Lung (tissue), 12 donors: ENCODE measurements around the gene IQGAP3. TPM values are rescaled to one million over a fixed set of nuclear protein-coding genes. Genes with fewer than 3 reads are reported as not detected.

Source experiments
- ATAC-seq: fragments of 200-7000 bp; cut with Tn5 transposase; one replicate; pipeline ENCODE4 v1.9.1; 2020; ENCODE audit warnings: moderate number of reproducible peaks; ENCODE audit not compliant: insufficient read depth, low FRiP score
- DNase-seq, 3 donors: peaks; one replicate each; pipeline ENCODE4 v3.0.0-alpha.2; 2013 to 2017
- H3K27ac ChIP-seq, 2 donors: one replicate each; pipeline ENCODE4 v1.5.1; 2013; ENCODE audit warnings: mild to moderate bottlenecking in 2 of 2, moderate library complexity in 2 of 2, control low read depth in 1 of 2, inconsistent platforms in 1 of 2, low read depth in 1 of 2, low read length in 1 of 2
- H3K27me3 ChIP-seq, 3 donors: one replicate each; pipeline ENCODE4 v1.5.1; 2013; ENCODE audit warnings: low read length in 2 of 3; ENCODE audit not compliant: control insufficient read depth in 3 of 3, insufficient read depth in 3 of 3
- H3K36me3 ChIP-seq, 4 donors: one replicate each; pipeline ENCODE4 v1.5.1; 2013; ENCODE audit warnings: low read length in 4 of 4, mild to moderate bottlenecking in 1 of 4, moderate library complexity in 1 of 4; ENCODE audit not compliant: control insufficient read depth in 4 of 4, insufficient read depth in 4 of 4
- H3K4me1 ChIP-seq, 5 donors: one replicate each; pipeline ENCODE4 v1.5.1; 2013; ENCODE audit warnings: low read length in 5 of 5, mild to moderate bottlenecking in 2 of 5, moderate library complexity in 1 of 5; ENCODE audit not compliant: control insufficient read depth in 5 of 5, insufficient read depth in 5 of 5
- H3K4me3 ChIP-seq: one replicate; pipeline ENCODE4 v1.5.1; 2013; ENCODE audit warnings: mild to moderate bottlenecking, control low read depth, moderate library complexity
- H3K9ac ChIP-seq, 2 donors: one replicate each; pipeline ENCODE4 v1.5.1; 2013; ENCODE audit warnings: low read length in 2 of 2, control low read depth in 1 of 2; ENCODE audit not compliant: insufficient read depth in 1 of 2
- H3K9me3 ChIP-seq, 4 donors: one replicate each; pipeline ENCODE4 v1.5.1; 2013; ENCODE audit warnings: low read length in 3 of 4, mild to moderate bottlenecking in 1 of 4, moderate library complexity in 1 of 4; ENCODE audit not compliant: control insufficient read depth in 4 of 4, insufficient read depth in 3 of 4
- CTCF ChIP-seq: IDR thresholded peaks from 2 replicates; pipeline ENCODE4 v1.5.1; 2012; ENCODE audit warnings: mild to moderate bottlenecking; ENCODE audit errors: control extremely low read depth, extremely low read depth
- WGBS, 2 donors: extraction: QIAGEN DNeasy Blood & Tissue Kit; methylation state at CpG; one replicate each; pipeline ENCODE4 v1.1.7; 2013; 5-methylcytosine and 5-hydroxymethylcytosine counted together
- polyA plus RNA-seq, 2 donors: library from polyadenylated mRNA; stranded (reverse); fragments of 200-250 nt; gene quantifications; one replicate each; pipeline ENCODE4 v1.2.1, GENCODE V29; 2013
- total RNA-seq, 2 donors: library from RNA; depleted of rRNA in 1 of 2; stranded (reverse); fragments of >200 nt in 1 of 2; gene quantifications; one replicate each; pipeline ENCODE4 v1.2.1, GENCODE V29; 2014 to 2021
- donor health status: control.
- donor health status: control.
- donor health status: Bipolar disorder and iron deficiency.
- donor health status: healthy.
- donor health status: DM: yes; HTN: yes; CAD: no.

Gene IQGAP3
- total and polyA plus RNA-seq, 4 donors: 0.42 to 3.4 (median 1.2) TPM

GRCh38 chr1:156596426-156596825, 24.1 kb upstream of the IQGAP3 start:
- ATAC-seq (no peak), DNase-seq (no peak)
- 89 to 94% methylated on average over 3 of the region's 3 CpGs for WGBS, 2 donors
- no peaks in the 10 kb centered on the region for H3K27me3 ChIP-seq
- H3K4me1 ChIP-seq: peaks cover 0 to 8% (median 4%) of the 10 kb centered on the region in 5 donors
- TF ChIP-seq CTCF: no peak
- H3K36me3 ChIP-seq: peaks cover 3 to 37% (median 21%) of the 10 kb centered on the region in 4 donors
- H3K9ac ChIP-seq: no peak overlapping the region
- H3K4me3 ChIP-seq: no peak overlapping the region
- no peak overlapping the region for H3K27ac ChIP-seq
- no peaks in the 10 kb centered on the region for H3K9me3 ChIP-seq

- no peak for ATAC-seq
- Histone ChIP-seq H3K27me3 (no peaks in the 10 kb centered on the region), H3K36me3 (peaks cover 3 to 37% (median 21%) of the 10 kb centered on the region in 4 donors), H3K9me3 (no peaks in the 10 kb centered on the region), H3K4me1 (peaks cover 0 to 12% (median 4%) of the 10 kb centered on the region in 5 donors), H3K9ac (no peak overlapping the region), H3K4me3 (no peak overlapping the region), H3K27ac (no peak overlapping the region)
- 94 to 95% methylated on average over 2 of the region's 2 CpGs for WGBS, 2 donors
- TF ChIP-seq CTCF: no peak
- no peak for DNase-seq
These were observed 22.7 kb upstream of the IQGAP3 start for GRCh38 chr1:156595016-156595415.

GRCh38 chr1:156594190-156594589, 21.8 kb upstream of the IQGAP3 start:
- DNase-seq (no peak), ATAC-seq (no peak)
- Histone ChIP-seq H3K27me3 (no peaks in the 10 kb centered on the region), H3K36me3 (peaks cover 3 to 37% (median 21%) of the 10 kb centered on the region in 4 donors), H3K4me1 (peaks cover 0 to 12% (median 3%) of the 10 kb centered on the region in 5 donors), H3K9ac (no peak overlapping the region), H3K27ac (no peak overlapping the region), H3K4me3 (no peak overlapping the region), H3K9me3 (no peaks in the 10 kb centered on the region)
- WGBS, 2 donors: 90 to 95% methylated on average over 3 of the region's 3 CpGs
- no peak for TF ChIP-seq CTCF

- no peak for TF ChIP-seq CTCF
- no peaks in the 10 kb centered on the region for H3K9me3 ChIP-seq
- peaks cover 0 to 12% (median 3%) of the 10 kb centered on the region in 5 donors for H3K4me1 ChIP-seq
- 91 to 92% methylated on average over 8 of the region's 8 CpGs for WGBS, 2 donors
- no peak for DNase-seq
- no peak overlapping the region for H3K27ac ChIP-seq
- H3K36me3 ChIP-seq: peaks cover 3 to 33% (median 21%) of the 10 kb centered on the region in 4 donors
- H3K27me3 ChIP-seq: no peaks in the 10 kb centered on the region
- H3K4me3 ChIP-seq: no peak overlapping the region
- H3K9ac ChIP-seq: no peak overlapping the region
- ATAC-seq: no peak
These were observed 21.3 kb upstream of the IQGAP3 start for GRCh38 chr1:156593661-156593989.
